Midbrain (tissue), 1 donor: Measurements from ENCODE around the gene COA5.

Experiments used
- DNase-seq: peaks from one replicate; lab custom pipeline; 2025; lab: John Stamatoyannopoulos, UW

COA5 gene

GRCh38 chr2:98572211-98572610 lies 36.1 kb downstream of the COA5 start:
- no peak for DNase-seq

DNA sequence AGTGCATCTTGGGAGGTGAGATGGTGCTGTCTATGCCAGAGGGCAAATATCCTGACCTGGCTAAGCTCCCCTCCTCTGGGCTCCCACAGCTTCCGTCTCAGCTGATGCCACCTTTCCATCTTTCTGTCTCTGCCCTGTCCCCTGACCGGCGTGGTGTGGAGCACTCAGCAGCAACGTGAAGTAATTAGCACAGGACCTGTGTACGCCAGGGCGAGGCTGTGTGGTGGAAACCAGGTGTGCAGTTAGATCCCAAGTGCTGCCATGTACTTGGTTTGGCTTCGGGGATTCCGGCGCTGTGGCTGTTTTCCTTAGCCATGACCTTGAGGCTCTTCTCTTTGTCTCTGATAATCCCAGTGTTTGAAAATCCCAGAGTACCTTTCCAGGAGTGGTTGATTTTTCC lies 36.5 kb downstream of the COA5 start:
- DNase-seq = no peak

GRCh38 chr2:98571121-98571701 lies 37.1 kb downstream of the COA5 start:
- DNase-seq = no peak

DNA sequence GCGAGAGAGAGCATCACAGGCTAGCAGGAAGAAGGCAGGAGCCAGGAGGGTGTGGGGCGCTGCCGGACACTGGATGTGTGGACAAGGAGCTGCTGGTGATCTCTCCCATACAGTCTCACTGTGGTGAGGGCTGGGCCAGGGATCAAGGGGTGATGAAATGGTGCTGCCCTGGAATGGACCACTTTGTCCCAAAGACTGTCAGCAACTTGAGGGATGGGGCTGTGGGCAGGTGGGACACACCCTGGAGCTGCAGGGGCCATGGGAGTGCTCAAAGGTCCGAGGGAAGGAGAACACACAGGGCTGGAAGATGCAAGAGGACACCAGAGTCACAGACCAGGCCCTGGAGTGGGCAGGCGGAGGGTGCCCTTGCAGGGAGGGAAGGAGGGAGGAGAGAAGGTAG lies 38.0 kb downstream of the COA5 start:
- DNase-seq = no peak

DNA sequence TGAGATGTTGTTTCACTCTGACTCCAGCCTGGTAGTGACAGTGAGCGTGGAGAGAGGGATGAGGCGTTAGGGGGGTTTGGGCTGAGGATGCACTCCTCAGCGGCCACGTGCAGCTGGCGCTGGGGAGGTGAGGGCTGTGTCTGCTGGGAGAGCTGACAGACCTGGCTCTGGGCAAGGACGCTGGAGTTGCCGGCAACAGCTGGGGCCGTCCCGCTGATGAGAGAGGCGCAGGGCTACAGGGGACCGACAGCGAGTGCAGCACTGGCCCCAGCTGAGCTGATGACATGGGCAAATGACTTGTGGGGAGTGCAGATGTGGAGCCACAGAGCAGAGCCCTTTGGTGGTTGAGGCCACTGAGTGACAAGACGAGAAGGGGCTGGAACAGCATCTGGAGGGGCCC lies 38.4 kb downstream of the COA5 start:
- no peak for DNase-seq

DNA sequence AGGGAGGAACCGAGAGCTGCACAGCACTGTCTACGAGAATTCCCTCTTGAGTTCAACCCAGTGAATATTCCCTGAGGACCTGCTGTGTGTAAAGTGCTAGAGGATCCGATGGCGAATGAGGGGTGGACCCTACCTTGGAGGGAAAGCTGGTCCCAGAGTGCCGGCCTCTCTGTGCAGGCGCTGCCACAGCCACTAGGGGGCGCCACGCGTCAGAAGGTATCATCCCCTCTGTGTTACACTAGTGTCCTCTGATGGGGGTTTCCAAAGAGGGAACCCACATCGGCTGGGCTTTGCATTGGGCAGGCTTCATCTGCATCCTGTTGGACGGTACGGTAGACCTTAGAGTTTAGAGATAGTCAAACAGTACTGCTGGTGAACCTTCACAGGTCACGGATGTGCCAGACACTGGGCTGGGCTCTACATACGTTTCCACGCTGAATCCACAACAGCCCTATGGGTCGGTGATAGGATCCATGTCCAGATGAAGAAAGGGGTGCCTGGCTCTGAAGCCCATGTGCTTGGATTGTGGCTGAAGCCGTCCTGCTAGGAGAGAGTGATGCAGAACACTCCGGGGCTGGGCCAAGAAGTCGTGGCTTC lies 39.0 kb downstream of the COA5 start:
- no peak for DNase-seq

DNA sequence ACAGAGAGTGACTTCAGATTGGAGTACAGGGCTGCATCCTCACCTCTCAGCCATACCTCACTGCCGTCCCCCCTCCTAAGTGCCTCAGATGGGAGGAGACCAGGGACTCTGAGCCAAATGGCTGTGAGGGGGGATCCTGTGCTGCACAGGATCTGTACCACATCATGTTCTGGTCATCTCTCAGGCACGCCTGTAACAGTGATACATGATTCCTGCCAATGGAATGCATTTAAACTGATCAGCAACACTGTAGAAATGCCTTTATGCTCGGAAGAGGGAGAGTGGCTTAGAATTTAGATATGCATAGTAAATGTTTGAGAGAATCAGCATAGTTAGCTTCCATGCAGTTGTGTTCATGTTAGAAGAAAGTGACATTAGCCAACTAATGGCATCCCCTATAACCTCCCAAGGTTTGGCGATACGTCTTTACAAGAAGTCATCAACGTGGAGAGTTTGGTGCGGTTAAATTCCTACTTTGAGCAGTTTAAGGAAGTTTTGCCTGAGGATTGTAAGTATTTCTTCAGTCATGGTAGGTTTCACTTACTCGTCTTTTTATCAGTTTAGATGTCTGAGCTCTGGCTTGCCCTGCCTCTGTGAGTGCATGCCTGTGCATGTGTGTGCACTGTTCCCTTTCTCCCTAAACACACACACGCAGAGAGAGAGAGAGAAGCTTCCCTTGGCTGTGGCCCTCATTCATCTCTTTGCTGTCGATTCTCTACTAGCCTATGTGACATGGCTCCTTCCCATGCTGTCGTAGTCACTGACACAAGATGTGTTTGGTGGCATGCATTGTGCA lies 40.0 kb downstream of the COA5 start:
- DNase-seq = no peak

DNA sequence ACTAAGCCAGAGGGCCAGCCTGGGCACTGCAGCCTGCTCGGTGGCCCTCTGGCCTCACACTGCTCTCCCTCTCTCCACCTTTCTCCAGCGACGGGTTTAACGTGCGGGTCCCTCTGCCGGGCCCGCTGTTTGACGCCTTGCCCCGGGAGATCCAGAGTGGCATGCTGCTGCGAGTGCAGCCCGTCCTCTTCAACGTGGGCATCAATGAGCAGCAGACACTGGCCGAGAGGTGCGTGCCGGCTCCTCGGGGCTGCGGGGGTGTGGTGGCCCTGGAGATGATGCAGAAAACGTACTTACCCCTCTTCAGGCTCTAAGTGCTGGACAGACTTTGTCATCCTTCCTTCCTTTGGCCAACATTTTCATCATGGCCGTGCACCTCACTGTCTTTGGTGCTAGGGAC lies 42.4 kb downstream of the COA5 start:
- DNase-seq = no peak

GRCh38 chr2:98565286-98565860 lies 42.9 kb downstream of the COA5 start:
- DNase-seq = no peak

- DNase-seq = no peak
Measured at GRCh38 chr2:98564541-98565132, 43.7 kb downstream of the COA5 start.

GRCh38 chr2:98563394-98563793 lies 44.9 kb downstream of the COA5 start:
- DNase-seq = no peak

GRCh38 chr2:98561902-98562695 lies 46.2 kb downstream of the COA5 start:
- no peak for DNase-seq

DNA sequence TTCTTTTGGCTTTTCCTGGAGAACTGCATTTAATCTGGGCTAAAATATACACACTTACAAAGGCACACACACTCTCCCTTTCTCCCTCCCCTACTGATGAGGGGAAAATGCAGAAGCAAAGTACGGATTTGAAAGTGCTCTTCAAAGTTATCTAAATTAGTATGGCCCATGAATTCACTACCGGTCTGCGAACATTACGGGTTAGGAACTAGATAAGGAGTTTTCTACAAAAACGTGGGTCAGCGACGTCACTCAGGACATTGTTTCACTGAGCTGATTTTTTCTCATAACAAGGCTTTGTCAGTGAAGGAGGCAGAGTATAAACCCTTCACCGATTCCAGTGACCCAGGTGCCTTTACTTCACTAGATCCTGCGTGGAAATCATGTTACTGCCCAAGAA lies 47.3 kb downstream of the COA5 start:
- no peak for DNase-seq

- no peak for DNase-seq
Measured at GRCh38 chr2:98560256-98560771, 48.0 kb downstream of the COA5 start.

DNA sequence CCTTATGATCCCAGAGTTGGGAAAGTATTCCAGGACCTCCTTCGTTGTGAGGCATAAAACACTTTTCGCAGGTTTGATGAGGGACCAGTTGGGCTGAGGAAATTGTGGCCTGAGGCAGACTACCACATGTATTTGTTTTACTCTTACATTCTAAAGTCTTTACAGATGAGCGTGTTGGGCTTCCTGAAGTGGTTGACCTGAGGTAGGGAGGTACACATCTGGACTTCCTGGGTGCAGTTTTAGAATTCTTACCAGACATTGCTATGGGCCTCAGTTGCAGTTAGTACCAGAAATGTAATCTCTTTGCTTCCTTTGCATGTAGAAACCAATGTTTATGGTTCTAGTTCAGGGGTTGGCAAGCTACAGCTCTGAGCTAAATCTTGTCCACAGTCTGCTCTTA lies 48.7 kb downstream of the COA5 start:
- DNase-seq = no peak

GRCh38 chr2:98558852-98559530 lies 49.3 kb downstream of the COA5 start:
- DNase-seq = no peak

- no peak for DNase-seq
Measured at GRCh38 chr2:98556344-98557033, 51.8 kb downstream of the COA5 start.

GRCh38 chr2:98555696-98556095 lies 52.6 kb downstream of the COA5 start:
- no peak for DNase-seq

GRCh38 chr2:98554116-98554861 lies 54.0 kb downstream of the COA5 start:
- DNase-seq = no peak
